T-helper 17 cell (primary cell): Measurements from ENCODE around the gene RBBP6. TPM values are rescaled to one million over a fixed set of nuclear protein-coding genes. Genes with fewer than 3 reads are reported as not detected.
"Not testable (repeated sequence)": the region's sequence is repeated elsewhere in the genome, so short reads cannot be mapped to it uniquely, and the experiment has no call there.

Experiments
- ATAC-seq: fragments of 150-1000 bp; cut with Tn5 transposase; 2 replicates; pipeline ENCODE4 v1.10.0; 2021; ENCODE audit warnings: mild to moderate bottlenecking, moderate library complexity
- DNase-seq, 3 donors: peaks; one replicate each; pipeline versions ENCODE4 v3.0.0 to v3.0.0-alpha.2; 2020 to 2021
- H3K9me3 ChIP-seq: one replicate; pipeline ENCODE4 v1.7.0; 2013; ENCODE audit warnings: low read length, mild to moderate bottlenecking; ENCODE audit not compliant: control insufficient read depth, poor library complexity, severe bottlenecking
- H3K27ac Mint-ChIP-seq: one replicate; pipeline ENCODE4 v1.8.0; 2022; ENCODE audit warnings: mild to moderate bottlenecking, moderate library complexity, mixed read lengths
- H3K27me3 Mint-ChIP-seq: one replicate; pipeline ENCODE4 v1.8.0; 2022; ENCODE audit warnings: mixed read lengths
- H3K36me3 Mint-ChIP-seq: one replicate; pipeline ENCODE4 v1.8.0; 2022; ENCODE audit warnings: low read depth, mixed read lengths
- H3K4me1 Mint-ChIP-seq: one replicate; pipeline ENCODE4 v1.8.0; 2022; ENCODE audit warnings: mild to moderate bottlenecking, mixed read lengths
- H3K4me3 Mint-ChIP-seq: one replicate; pipeline ENCODE4 v1.8.0; 2022; ENCODE audit warnings: mild to moderate bottlenecking, moderate library complexity, mixed read lengths
- total RNA-seq, 4 donors: library from RNA in 2 of 4; stranded (reverse) in 2 of 4; gene quantifications; one replicate each; pipeline ENCODE4 v1.2.3 and lab custom pipeline; 2022 to 2026

Gene RBBP6
- total RNA-seq, 2 donors from 2014 or later: 122 to 153 TPM

DNA sequence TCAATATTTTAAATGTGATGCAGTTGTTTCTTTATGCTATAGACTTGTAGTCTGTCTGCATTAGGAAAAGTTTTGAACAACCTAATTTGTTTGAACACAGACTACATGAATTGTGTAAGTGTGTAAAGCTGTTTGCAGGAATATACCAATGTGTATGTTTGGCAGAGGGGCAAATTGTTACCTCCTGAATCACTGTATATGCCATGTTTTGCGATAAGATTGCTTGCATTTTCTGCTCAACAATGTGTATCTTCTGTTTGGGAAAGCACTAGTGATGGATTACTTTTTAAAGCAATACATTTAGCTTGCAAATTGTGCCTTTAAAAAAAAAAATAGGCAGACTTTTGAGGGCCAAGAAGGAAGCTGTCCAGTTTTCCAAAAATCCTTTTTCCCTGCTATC, 14.6 kb downstream of the RBBP6 start:
- Mint-ChIP-seq H3K27ac (no peak overlapping the region), H3K36me3 (peaks cover 2% of the 10 kb centered on the region), H3K4me1 (peaks cover 16% of the 10 kb centered on the region), H3K4me3 (no peak overlapping the region), H3K27me3 (no peaks in the 10 kb centered on the region)
- no peaks in the 10 kb centered on the region for H3K9me3 ChIP-seq
- no peak for DNase-seq
- ATAC-seq: no peak

GRCh38 chr16:24555346-24555872, 16.0 kb downstream of the RBBP6 start:
- Mint-ChIP-seq H3K4me1 (peaks cover 9% of the 10 kb centered on the region), H3K27ac (no peak overlapping the region), H3K4me3 (no peak overlapping the region), H3K27me3 (no peaks in the 10 kb centered on the region), H3K36me3 (peaks cover 5% of the 10 kb centered on the region)
- no peak for DNase-seq
- no peaks in the 10 kb centered on the region for H3K9me3 ChIP-seq
- no peak for ATAC-seq

DNA sequence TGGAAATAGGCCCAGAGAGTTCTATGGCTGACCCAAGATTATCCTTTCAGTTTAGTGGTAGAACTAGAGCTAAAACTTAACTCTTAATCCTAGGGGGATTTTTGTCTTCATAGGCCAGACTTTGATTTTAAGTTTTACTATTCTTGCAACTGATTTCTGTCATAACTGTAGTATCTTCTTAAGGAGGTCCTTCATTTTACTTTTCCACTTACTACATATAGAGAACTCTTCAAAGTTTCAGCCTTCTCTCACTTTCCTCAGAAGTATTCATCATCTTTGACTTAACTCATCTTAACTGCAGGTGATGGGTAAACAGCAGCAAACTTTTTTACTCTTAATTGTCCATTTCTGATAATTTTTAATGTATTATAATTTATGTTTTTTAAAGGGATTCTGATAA, 23.4 kb downstream of the RBBP6 start:
- Mint-ChIP-seq H3K4me1 (peaks cover 8% of the 10 kb centered on the region), H3K4me3 (no peak overlapping the region), H3K27me3 (no peaks in the 10 kb centered on the region), H3K36me3 (peaks cover 14% of the 10 kb centered on the region), H3K27ac (peak overlapping the region; percentile 89)
- DNase-seq (no peak), ATAC-seq (no peak)
- no peaks in the 10 kb centered on the region for H3K9me3 ChIP-seq

GRCh38 chr16:24568392-24568791, 29.0 kb downstream of the RBBP6 start:
- Mint-ChIP-seq H3K36me3 (peaks cover 19% of the 10 kb centered on the region), H3K4me1 (no peaks in the 10 kb centered on the region)
- peaks cover 9% of the 10 kb centered on the region for H3K9me3 ChIP-seq

GRCh38 chr16:24571096-24571495, 31.7 kb downstream of the RBBP6 start:
- no peak overlapping the region for H3K27ac Mint-ChIP-seq
- H3K36me3 Mint-ChIP-seq: peaks cover 19% of the 10 kb centered on the region
- no peak for ATAC-seq

More at GRCh38 chr16:24568392-24568791, 29.0 kb downstream of the RBBP6 start:
- DNase-seq (no peak), ATAC-seq (no peak)
- Mint-ChIP-seq H3K4me3 (no peak overlapping the region), H3K27ac (no peak overlapping the region), H3K27me3 (no peaks in the 10 kb centered on the region)

DNA sequence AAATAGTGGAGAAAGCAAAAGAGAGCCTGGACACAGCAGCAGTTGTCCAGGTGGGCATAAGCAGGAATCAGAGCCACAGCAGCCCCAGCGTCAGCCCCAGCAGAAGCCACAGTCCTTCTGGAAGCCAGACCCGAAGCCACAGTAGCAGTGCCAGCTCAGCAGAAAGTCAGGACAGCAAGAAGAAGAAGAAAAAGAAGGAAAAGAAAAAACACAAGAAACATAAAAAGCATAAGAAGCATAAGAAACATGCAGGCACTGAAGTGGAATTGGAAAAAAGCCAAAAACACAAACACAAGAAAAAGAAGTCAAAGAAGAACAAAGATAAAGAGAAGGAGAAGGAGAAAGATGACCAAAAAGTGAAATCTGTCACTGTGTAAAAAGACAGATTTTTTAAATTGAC, 32.7 kb downstream of the RBBP6 start:
- H3K36me3 Mint-ChIP-seq: peaks cover 19% of the 10 kb centered on the region
- no peak overlapping the region for H3K27ac Mint-ChIP-seq

More at GRCh38 chr16:24571096-24571495, 31.7 kb downstream of the RBBP6 start:
- no peak overlapping the region for H3K4me3 Mint-ChIP-seq
- H3K27me3 Mint-ChIP-seq: no peaks in the 10 kb centered on the region
- DNase-seq: no peak
- H3K9me3 ChIP-seq: peaks cover 9% of the 10 kb centered on the region
- H3K4me1 Mint-ChIP-seq: no peaks in the 10 kb centered on the region

GRCh38 chr16:24573141-24573540, 33.8 kb downstream of the RBBP6 start:
- H3K36me3 Mint-ChIP-seq: peaks cover 15% of the 10 kb centered on the region
- no peaks in the 10 kb centered on the region for H3K4me1 Mint-ChIP-seq
- ATAC-seq (no peak), DNase-seq (no peak)
- no peak overlapping the region for H3K4me3 Mint-ChIP-seq
- H3K9me3 ChIP-seq: peaks cover 9% of the 10 kb centered on the region
- no peak overlapping the region for H3K27ac Mint-ChIP-seq
- no peaks in the 10 kb centered on the region for H3K27me3 Mint-ChIP-seq

More for the DNA sequence above, 32.7 kb downstream of the RBBP6 start:
- no peak for ATAC-seq
- Mint-ChIP-seq H3K4me1 (no peaks in the 10 kb centered on the region), H3K27me3 (no peaks in the 10 kb centered on the region), H3K4me3 (no peak overlapping the region)
- no peak for DNase-seq
- peaks cover 9% of the 10 kb centered on the region for H3K9me3 ChIP-seq

DNA sequence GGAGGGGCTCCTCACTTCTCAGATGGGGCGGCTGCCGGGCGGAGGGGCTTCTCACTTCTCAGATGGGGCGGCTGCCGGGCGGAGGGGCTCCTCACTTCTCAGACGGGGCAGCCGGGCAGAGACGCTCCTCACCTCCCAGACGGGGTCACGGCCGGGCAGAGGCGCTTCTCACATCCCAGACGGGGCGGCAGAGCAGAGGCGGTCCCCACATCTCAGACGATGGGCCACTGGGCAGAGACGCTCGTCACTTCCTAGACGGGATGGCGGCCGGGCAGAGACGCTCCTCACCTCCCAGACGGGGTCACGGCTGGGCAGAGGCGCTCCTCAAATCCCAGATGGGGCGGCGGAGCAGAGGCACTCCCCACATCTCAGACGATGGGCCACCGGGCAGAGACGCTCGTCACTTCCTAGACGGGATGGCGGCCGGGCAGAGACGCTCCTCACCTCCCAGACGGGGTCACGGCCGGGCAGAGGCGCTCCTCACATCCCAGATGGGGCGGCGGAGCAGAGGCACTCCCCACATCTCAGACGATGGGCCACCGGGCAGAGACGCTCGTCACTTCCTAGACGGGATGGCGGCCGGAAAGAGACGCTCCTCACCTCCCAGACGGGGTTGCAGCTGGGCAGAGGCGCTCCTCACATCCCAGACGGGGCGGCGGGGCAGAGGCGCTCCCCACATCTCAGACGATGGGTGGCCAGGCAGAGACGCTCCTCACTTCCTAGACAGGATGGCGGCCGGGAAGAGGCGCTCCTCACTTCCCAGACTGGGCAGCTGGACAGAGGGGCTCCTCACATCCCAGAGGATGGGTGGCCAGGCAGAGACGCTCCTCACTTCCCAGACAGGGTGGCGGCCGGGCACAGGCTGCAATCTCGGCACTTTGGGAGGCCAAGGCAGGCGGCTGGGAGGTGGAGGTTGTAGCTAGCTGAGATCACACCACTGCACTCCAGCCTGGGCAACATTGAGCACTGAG, 35.4 kb downstream of the RBBP6 start:
- not testable (repeated sequence) for H3K9me3 ChIP-seq, H3K36me3 Mint-ChIP-seq, H3K4me1 Mint-ChIP-seq, ATAC-seq, DNase-seq, H3K27me3 Mint-ChIP-seq, H3K4me3 Mint-ChIP-seq, H3K27ac Mint-ChIP-seq

DNA sequence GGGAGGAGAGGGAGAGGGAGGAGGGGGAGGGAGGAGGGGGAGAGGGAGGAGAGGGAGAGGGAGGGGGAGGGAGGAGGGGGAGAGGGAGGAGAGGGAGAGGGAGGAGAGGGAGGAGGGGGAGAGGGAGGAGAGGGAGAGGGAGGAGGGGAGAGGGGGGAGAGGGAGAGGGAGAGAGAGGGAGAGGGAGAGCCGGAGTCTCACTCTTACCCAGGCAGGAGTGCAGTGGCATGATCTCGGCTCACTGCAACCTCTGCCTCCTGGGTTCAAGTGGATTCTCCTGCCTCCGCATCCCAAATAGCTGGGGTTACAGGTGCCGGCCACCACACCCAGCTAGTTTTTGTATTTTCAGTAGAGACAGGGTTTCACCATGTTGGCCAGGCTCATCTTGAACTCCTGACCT, 36.4 kb downstream of the RBBP6 start:
- not testable (repeated sequence) for H3K36me3 Mint-ChIP-seq, H3K27me3 Mint-ChIP-seq, H3K27ac Mint-ChIP-seq, DNase-seq, H3K4me1 Mint-ChIP-seq, H3K9me3 ChIP-seq, ATAC-seq, H3K4me3 Mint-ChIP-seq

DNA sequence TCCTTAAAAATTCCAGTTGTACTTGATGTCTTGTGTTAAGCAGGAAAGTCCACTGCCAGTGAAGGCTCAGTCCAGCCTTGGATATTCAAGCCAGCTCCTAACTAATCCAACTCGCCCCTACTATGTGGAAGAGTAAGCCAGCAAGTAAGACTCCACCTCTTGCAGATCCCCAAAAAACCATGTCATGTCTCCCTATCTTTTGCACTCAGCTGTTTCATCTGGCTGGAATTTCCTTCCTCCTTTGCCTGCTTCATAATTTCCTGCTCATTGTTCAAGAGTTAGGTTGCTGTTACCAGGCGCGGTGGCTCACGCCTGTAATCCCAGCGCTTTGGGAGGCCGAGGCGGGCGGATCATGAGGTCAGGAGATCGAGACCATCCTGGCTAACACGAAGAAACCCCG, 37.8 kb downstream of the RBBP6 start:
- Mint-ChIP-seq H3K4me3 (no peak overlapping the region), H3K27ac (no peak overlapping the region), H3K27me3 (no peaks in the 10 kb centered on the region), H3K4me1 (no peaks in the 10 kb centered on the region), H3K36me3 (no peaks in the 10 kb centered on the region)
- DNase-seq (no peak), ATAC-seq (no peak)
- H3K9me3 ChIP-seq: peaks cover under 1% of the 10 kb centered on the region

- Mint-ChIP-seq H3K27ac (no peak overlapping the region), H3K36me3 (no peaks in the 10 kb centered on the region), H3K27me3 (peaks cover 7% of the 10 kb centered on the region), H3K4me3 (no peak overlapping the region), H3K4me1 (no peaks in the 10 kb centered on the region)
- no peak for ATAC-seq
- H3K9me3 ChIP-seq: no peaks in the 10 kb centered on the region
- DNase-seq: no peak
Observed at GRCh38 chr16:24580665-24581064, 41.3 kb downstream of the RBBP6 start.

- peak overlapping the region; percentile 57 for H3K27ac Mint-ChIP-seq
- ATAC-seq: no peak
Observed at GRCh38 chr16:24583494-24583893, 44.1 kb downstream of the RBBP6 start.

DNA sequence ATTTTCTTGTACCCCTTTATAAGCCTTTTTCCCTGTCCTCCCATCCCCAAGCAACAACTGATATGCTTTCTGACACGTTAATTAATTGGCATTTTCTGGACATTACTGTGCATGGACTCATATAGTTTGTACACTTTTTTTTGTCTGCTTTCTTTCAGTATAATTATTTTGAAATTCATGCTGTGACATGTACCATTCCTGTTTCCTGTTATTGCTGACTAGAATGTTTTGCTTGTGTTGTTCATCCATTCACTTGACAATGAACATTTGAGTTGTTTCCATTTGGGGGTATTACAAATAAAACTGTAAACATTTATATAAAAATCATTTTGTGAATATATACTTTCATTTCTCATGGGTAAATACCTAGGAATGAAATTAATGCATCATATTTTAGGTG, 50.6 kb downstream of the RBBP6 start:
- no peak overlapping the region for H3K27ac Mint-ChIP-seq
- peaks cover 17% of the 10 kb centered on the region for H3K27me3 Mint-ChIP-seq
- no peak for ATAC-seq
- H3K9me3 ChIP-seq: no peaks in the 10 kb centered on the region
- H3K4me1 Mint-ChIP-seq: no peaks in the 10 kb centered on the region
- no peak for DNase-seq
- no peaks in the 10 kb centered on the region for H3K36me3 Mint-ChIP-seq
- H3K4me3 Mint-ChIP-seq: no peak overlapping the region

More at GRCh38 chr16:24583494-24583893, 44.1 kb downstream of the RBBP6 start:
- no peaks in the 10 kb centered on the region for H3K9me3 ChIP-seq
- Mint-ChIP-seq H3K4me1 (no peaks in the 10 kb centered on the region), H3K36me3 (no peaks in the 10 kb centered on the region), H3K27me3 (peaks cover 18% of the 10 kb centered on the region), H3K4me3 (no peak overlapping the region)
- DNase-seq: no peak
